CD4-positive, alpha-beta T cell (primary cell): Measurements from ENCODE around the gene GSK3B. TPM values are rescaled to one million over a fixed set of nuclear protein-coding genes. Genes with fewer than 3 reads are reported as not detected.

Experiments used
- ATAC-seq: fragments of 200-7000 bp; cut with Tn5 transposase; one replicate; pipeline ENCODE4 v1.10.0; 2022; ENCODE audit warnings: mild to moderate bottlenecking; ENCODE audit not compliant: poor library complexity
- CTCF ChIA-PET: fragments of 350-600 bp; sonication (Branson Sonifier 250); formaldehyde crosslinking; loops from one replicate; lab custom pipeline; 2021; ENCODE audit warnings: antibody characterized with exemption, inconsistent platforms; lab: Charles Lee
- POLR2A ChIA-PET: fragments of 350-600 bp; sonication (Branson Sonifier 250); formaldehyde crosslinking; loops from one replicate; lab custom pipeline; 2021; ENCODE audit warnings: antibody characterized with exemption, inconsistent platforms; lab: Charles Lee
- DNase-seq, 14 experiments: peaks; one replicate each; pipeline ENCODE4 v3.0.0-alpha.2; 2013 to 2020; ENCODE audit warnings: mixed read lengths in 2 of 14
- H3K27ac ChIP-seq, 2 donors: one replicate each; pipeline versions ENCODE4 v1.5.1 to v1.7.0; 2013; ENCODE audit warnings: low read length in 2 of 2, low read depth in 1 of 2, mild to moderate bottlenecking in 1 of 2
- H3K27me3 ChIP-seq, 2 experiments: 1 replicate in 1 of 2; 2 replicates in 1 of 2; pipeline versions ENCODE4 v1.6.1 to v1.7.0; 2013; ENCODE audit warnings: low read length in 2 of 2, control low read depth in 1 of 2, mild to moderate bottlenecking in 1 of 2, moderate library complexity in 1 of 2; ENCODE audit not compliant: insufficient read depth in 2 of 2, control insufficient read depth in 1 of 2
- H3K36me3 ChIP-seq: one replicate; pipeline ENCODE4 v1.6.1; 2013; ENCODE audit warnings: low read length, control low read depth; ENCODE audit not compliant: insufficient read depth
- H3K4me1 ChIP-seq: one replicate; pipeline ENCODE4 v1.6.1; 2013; ENCODE audit warnings: low read length, control low read depth; ENCODE audit not compliant: insufficient read depth
- H3K4me3 ChIP-seq: one replicate; pipeline ENCODE4 v1.5.1; 2013; ENCODE audit warnings: mild to moderate bottlenecking, low read length, moderate library complexity
- H3K9me3 ChIP-seq, 2 experiments: 1 replicate in 1 of 2; 2 replicates in 1 of 2; pipeline versions ENCODE4 v1.6.1 to v1.7.0; 2013; ENCODE audit warnings: low read length in 2 of 2, mild to moderate bottlenecking in 2 of 2, control low read depth in 1 of 2, moderate library complexity in 1 of 2; ENCODE audit not compliant: control insufficient read depth in 1 of 2, insufficient read depth in 1 of 2
- H3K27ac Mint-ChIP-seq: one replicate; pipeline ENCODE4 v1.8.0; 2020; ENCODE audit warnings: mixed read lengths
- H3K27me3 Mint-ChIP-seq: one replicate; pipeline ENCODE4 v1.8.0; 2021; ENCODE audit warnings: mixed read lengths
- H3K36me3 Mint-ChIP-seq: one replicate; pipeline ENCODE4 v1.8.0; 2021; ENCODE audit warnings: low read depth, mixed read lengths
- H3K4me1 Mint-ChIP-seq: one replicate; pipeline ENCODE4 v1.8.0; 2021; ENCODE audit warnings: low read depth, mixed read lengths
- H3K4me3 Mint-ChIP-seq: one replicate; pipeline ENCODE4 v1.8.0; 2020; ENCODE audit warnings: mild to moderate bottlenecking, mixed read lengths
- H3K9me3 Mint-ChIP-seq: one replicate; pipeline ENCODE4 v1.8.0; 2020; ENCODE audit warnings: mixed read lengths
- intact Hi-C, 2 experiments: fragments of 100-400 bp; cut with DNase I in 1 of 2; cut with micrococcal nuclease in 1 of 2; formaldehyde crosslinking; loops; one replicate each; pipeline versions ENCODE4 v1.15.1 to v1.9.0; 2023 to 2025; cut with DNase I, micrococcal nuclease
- total RNA-seq, 174 experiments: library from RNA in 2 of 174; stranded (reverse) in 2 of 174; gene quantifications; one replicate each; pipeline ENCODE4 v1.2.3 and lab custom pipeline; 2021 to 2026
- TF ChIP-seq, protein P1 (sequence below): fragments of 200-600 bp; IDR thresholded peaks from one replicate; pipeline ENCODE4 v1.8.0; 2022; ENCODE audit warnings: antibody characterized with exemption, mild to moderate bottlenecking

GSK3B gene
- total RNA-seq, 2 experiments from 2014 or later, result 27.9 to 29.1 TPM

DNA sequence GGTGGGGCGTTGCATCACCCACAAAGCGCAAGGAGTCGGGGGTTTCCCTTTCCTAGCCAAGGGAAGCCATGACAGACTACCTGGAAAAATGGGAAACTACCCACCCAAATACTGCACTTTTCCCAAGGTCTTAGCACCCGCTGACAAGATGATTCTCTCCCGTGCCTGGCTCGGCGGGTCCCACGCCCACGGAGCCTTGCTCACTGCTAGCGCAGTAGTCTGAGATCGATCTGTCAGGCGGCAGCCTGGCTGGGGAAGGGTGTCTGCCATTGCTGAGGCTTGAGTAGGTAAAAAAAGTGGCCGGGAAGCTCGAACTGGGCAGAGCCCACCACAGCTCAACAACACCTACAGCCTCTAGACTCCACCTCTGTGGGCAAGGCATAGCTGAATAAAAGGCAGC, 112.9 kb downstream of the GSK3B start:
- ATAC-seq (no peak), DNase-seq (no peak)
- H3K36me3 Mint-ChIP-seq, result peaks cover 85% of the 10 kb centered on the region
- H3K9me3 Mint-ChIP-seq, result peaks cover 13% of the 10 kb centered on the region
- H3K4me1 Mint-ChIP-seq, result peaks cover 76% of the 10 kb centered on the region
- TF ChIP-seq, protein P1, sequence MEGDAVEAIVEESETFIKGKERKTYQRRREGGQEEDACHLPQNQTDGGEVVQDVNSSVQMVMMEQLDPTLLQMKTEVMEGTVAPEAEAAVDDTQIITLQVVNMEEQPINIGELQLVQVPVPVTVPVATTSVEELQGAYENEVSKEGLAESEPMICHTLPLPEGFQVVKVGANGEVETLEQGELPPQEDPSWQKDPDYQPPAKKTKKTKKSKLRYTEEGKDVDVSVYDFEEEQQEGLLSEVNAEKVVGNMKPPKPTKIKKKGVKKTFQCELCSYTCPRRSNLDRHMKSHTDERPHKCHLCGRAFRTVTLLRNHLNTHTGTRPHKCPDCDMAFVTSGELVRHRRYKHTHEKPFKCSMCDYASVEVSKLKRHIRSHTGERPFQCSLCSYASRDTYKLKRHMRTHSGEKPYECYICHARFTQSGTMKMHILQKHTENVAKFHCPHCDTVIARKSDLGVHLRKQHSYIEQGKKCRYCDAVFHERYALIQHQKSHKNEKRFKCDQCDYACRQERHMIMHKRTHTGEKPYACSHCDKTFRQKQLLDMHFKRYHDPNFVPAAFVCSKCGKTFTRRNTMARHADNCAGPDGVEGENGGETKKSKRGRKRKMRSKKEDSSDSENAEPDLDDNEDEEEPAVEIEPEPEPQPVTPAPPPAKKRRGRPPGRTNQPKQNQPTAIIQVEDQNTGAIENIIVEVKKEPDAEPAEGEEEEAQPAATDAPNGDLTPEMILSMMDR, result no peak
- ChIA-PET CTCF (no interaction called here), POLR2A (no interaction called here)
- H3K27ac Mint-ChIP-seq, result no peak overlapping the region
- Histone ChIP-seq H3K27me3 (no peaks in the 10 kb centered on the region), H3K36me3 (no peaks in the 10 kb centered on the region), H3K9me3 (peaks cover 0 to 4% of the 10 kb centered on the region in 2 experiments), H3K27ac (no peak overlapping the region), H3K4me3 (no peak overlapping the region), H3K4me1 (no peaks in the 10 kb centered on the region)
- no peaks in the 10 kb centered on the region for H3K27me3 Mint-ChIP-seq
- intact Hi-C loops, result no loop called here
- no peak overlapping the region for H3K4me3 Mint-ChIP-seq

DNA sequence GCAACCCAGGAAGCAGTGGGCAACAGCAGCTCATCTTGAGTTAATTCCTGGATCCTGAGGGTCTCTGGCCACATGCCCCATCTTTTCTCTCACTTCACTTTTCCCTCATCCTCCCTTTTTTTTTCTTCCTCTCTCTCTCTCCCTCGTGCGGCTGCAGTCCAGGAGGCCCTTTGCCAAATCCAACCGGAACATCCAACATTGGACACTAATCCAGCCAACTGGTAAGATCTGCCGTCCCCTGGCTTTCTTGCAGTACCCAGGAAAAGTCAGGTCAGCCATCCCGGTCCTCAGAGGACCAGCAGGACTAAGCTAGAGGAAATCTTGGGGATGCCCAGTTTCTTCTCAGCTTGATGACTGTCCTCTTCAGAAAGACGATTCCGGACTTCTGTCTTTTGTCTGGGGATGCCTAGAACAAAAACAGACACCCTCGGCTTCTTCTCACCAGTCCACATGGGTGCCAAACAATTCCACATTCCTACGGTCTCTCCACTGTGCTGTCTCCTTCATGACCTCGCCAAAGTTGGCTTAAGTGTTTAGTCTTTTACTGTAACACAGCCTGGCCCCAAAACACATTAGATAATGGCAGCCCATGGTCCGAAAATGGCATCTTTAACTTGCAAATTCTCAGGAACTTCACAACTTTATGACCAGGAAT, 115.6 kb downstream of the GSK3B start:
- peaks cover 61% of the 10 kb centered on the region for H3K36me3 Mint-ChIP-seq
- peaks cover 59% of the 10 kb centered on the region for H3K4me1 Mint-ChIP-seq
- DNase-seq (no peak), ATAC-seq (no peak)
- ChIA-PET POLR2A (no interaction called here), CTCF (no interaction called here)
- peaks cover 5% of the 10 kb centered on the region for H3K36me3 ChIP-seq
- intact Hi-C loops, result no loop called here
- no peaks in the 10 kb centered on the region for H3K27me3 ChIP-seq
- H3K4me3 Mint-ChIP-seq, result no peak overlapping the region
- H3K4me3 ChIP-seq, result no peak overlapping the region
- peaks cover 0 to 4% of the 10 kb centered on the region in 2 experiments for H3K9me3 ChIP-seq
- H3K27me3 Mint-ChIP-seq, result no peaks in the 10 kb centered on the region
- peaks cover 5% of the 10 kb centered on the region for H3K9me3 Mint-ChIP-seq
- H3K4me1 ChIP-seq, result no peaks in the 10 kb centered on the region
- TF ChIP-seq, protein P1, result no peak
- H3K27ac Mint-ChIP-seq, result no peak overlapping the region
- no peak overlapping the region for H3K27ac ChIP-seq

DNA sequence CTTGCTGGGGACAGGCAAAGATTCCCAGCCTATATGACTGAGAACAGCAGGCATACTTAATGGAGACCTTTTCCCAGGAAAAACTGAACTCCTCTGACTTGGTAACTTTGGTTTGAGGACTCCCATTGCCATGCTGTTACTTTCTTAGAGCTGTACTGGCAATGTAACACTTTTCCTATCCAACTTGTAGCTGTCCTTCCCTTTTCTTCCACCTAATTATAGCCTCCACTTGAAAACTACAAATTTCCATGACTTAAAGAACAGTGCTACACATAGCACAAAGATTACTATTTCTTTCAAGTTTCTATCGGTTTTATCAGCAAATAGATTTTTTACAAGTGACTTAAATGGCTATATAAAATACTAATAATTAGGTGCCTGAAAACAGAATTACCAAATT, 116.9 kb downstream of the GSK3B start:
- POLR2A ChIA-PET, result no interaction called here
- CTCF ChIA-PET, result no interaction called here
- no peaks in the 10 kb centered on the region for H3K27me3 Mint-ChIP-seq
- Histone ChIP-seq H3K27me3 (no peaks in the 10 kb centered on the region), H3K4me1 (no peaks in the 10 kb centered on the region), H3K4me3 (no peak overlapping the region), H3K9me3 (peaks cover 0 to 4% of the 10 kb centered on the region in 2 experiments), H3K27ac (no peak overlapping the region), H3K36me3 (peaks cover 9% of the 10 kb centered on the region)
- no peaks in the 10 kb centered on the region for H3K9me3 Mint-ChIP-seq
- TF ChIP-seq, protein P1, result no peak
- H3K27ac Mint-ChIP-seq, result no peak overlapping the region
- intact Hi-C loops, result no loop called here
- H3K4me3 Mint-ChIP-seq, result no peak overlapping the region
- no peak for DNase-seq
- peaks cover 48% of the 10 kb centered on the region for H3K36me3 Mint-ChIP-seq
- H3K4me1 Mint-ChIP-seq, result peaks cover 47% of the 10 kb centered on the region
- ATAC-seq, result no peak
